ENCODE data around the gene JADE2.
"Not testable (repeated sequence)": the region's sequence is repeated elsewhere in the genome, so short reads cannot be mapped to it uniquely, and the experiment has no call there.

JADE2 gene

GRCh38 chr5:134550271-134551214 lies 25.1 kb downstream of the JADE2 start:
- TF ChIP-seq CTCF (IDR thresholded peaks at IDR 0.05; ENCODE audit: low read depth, low read length) (no peak), MAX (IDR thresholded peaks at IDR 0.05; ENCODE audit: low read depth, low read length) (no peak), POLR2A (IDR thresholded peaks at IDR 0.05; ENCODE audit: extremely low read depth, insufficient read length) (no peak)
- no peak for DNase-seq (ENCODE audit: low read depth)
- H3K4me3 ChIP-seq (ENCODE audit: low read depth, low read length) = no peak overlapping the region

- H3K4me3 ChIP-seq (ENCODE audit: low read depth, low read length) = no peak overlapping the region
- no peak for DNase-seq (ENCODE audit: low read depth)
- TF ChIP-seq MAX (IDR thresholded peaks at IDR 0.05; ENCODE audit: low read depth, low read length) (no peak), MYC (IDR thresholded peaks at IDR 0.05; ENCODE audit: low read depth, low read length) (no peak), POLR2A (IDR thresholded peaks at IDR 0.05; ENCODE audit: extremely low read depth, insufficient read length) (no peak), CTCF (IDR thresholded peaks at IDR 0.05; ENCODE audit: low read depth, low read length) (no peak)
These were observed 26.4 kb downstream of the JADE2 start for GRCh38 chr5:134551901-134552300.

- no peak overlapping the region for H3K4me3 ChIP-seq (ENCODE audit: low read depth, low read length)
- no peak for TF ChIP-seq MAX (IDR thresholded peaks at IDR 0.05; ENCODE audit: low read depth, low read length)
- TF ChIP-seq POLR2A (IDR thresholded peaks at IDR 0.05; ENCODE audit: extremely low read depth, insufficient read length) = no peak
- no peak for TF ChIP-seq MYC (IDR thresholded peaks at IDR 0.05; ENCODE audit: low read depth, low read length)
- no peak for TF ChIP-seq CTCF (IDR thresholded peaks at IDR 0.05; ENCODE audit: low read depth, low read length)
- DNase-seq (ENCODE audit: low read depth) = no peak
These were observed 26.8 kb downstream of the JADE2 start for GRCh38 chr5:134552301-134552700.

- not testable (repeated sequence) for DNase-seq (ENCODE audit: low read depth); H3K4me3 ChIP-seq (ENCODE audit: low read depth, low read length)
These were observed 27.2 kb downstream of the JADE2 start for GRCh38 chr5:134552716-134553115.

DNA sequence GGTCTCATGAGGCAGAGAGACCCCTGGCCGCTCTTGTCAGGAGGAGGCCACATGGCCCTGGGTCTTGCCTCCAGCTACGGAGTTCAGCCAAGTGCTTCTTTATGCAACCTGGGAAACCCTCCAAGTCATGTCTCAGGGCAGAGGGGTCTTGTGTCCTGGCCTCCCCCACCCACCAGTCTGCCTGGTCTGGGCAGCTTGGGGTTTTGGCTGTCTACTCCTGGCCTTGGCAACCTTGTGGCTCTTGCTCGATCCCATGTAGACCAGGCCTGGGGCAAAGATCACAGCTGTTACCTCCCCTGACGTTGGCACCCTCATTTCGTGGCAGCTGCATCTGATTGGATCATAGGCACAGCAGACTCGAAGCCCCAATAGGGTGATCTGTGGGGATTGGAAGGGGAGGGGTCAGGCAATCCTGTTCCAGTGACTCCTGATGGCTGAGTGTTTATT lies 28.4 kb downstream of the JADE2 start:
- TF ChIP-seq MAX (IDR thresholded peaks at IDR 0.05; ENCODE audit: low read depth, low read length) = no peak
- TF ChIP-seq MYC (IDR thresholded peaks at IDR 0.05; ENCODE audit: low read depth, low read length) = no peak
- no peak for TF ChIP-seq CTCF (IDR thresholded peaks at IDR 0.05; ENCODE audit: low read depth, low read length)
- TF ChIP-seq POLR2A (IDR thresholded peaks at IDR 0.05; ENCODE audit: extremely low read depth, insufficient read length) = no peak
- DNase-seq (ENCODE audit: low read depth) = no peak
- H3K4me3 ChIP-seq (ENCODE audit: low read depth, low read length) = no peak overlapping the region

GRCh38 chr5:134554319-134555222 lies 29.1 kb downstream of the JADE2 start:
- no peak for DNase-seq (ENCODE audit: low read depth)
- H3K4me3 ChIP-seq (ENCODE audit: low read depth, low read length) = no peak overlapping the region
- TF ChIP-seq MYC (IDR thresholded peaks at IDR 0.05; ENCODE audit: low read depth, low read length) (no peak), MAX (IDR thresholded peaks at IDR 0.05; ENCODE audit: low read depth, low read length) (no peak), POLR2A (IDR thresholded peaks at IDR 0.05; ENCODE audit: extremely low read depth, insufficient read length) (no peak)

Data from NB4 (cell line).